NB4 (cell line): ENCODE measurements around the gene ERBB4.

Experiments
- DNase-seq: peaks from one replicate; pipeline ENCODE4 v3.0.0; 2010; ENCODE audit warnings: low read depth
- H3K4me3 ChIP-seq: one replicate; pipeline ENCODE4 v1.5.1; 2011; ENCODE audit warnings: mild to moderate bottlenecking, low read depth, low read length, moderate library complexity
- MYC ChIP-seq: IDR thresholded peaks from 2 replicates; pipeline ENCODE4 v1.6.1; 2011; ENCODE audit warnings: low read depth, low read length
- POLR2A ChIP-seq: IDR thresholded peaks from 2 replicates; pipeline ENCODE4 v1.6.1; 2011; ENCODE audit warnings: mild to moderate bottlenecking; ENCODE audit not compliant: insufficient read length; ENCODE audit errors: extremely low read depth
- TF ChIP-seq, protein P1 (sequence below): IDR thresholded peaks from 2 replicates; pipeline ENCODE4 v1.6.1; 2011; ENCODE audit warnings: low read depth, low read length
- TF ChIP-seq, protein P2 (sequence below): IDR thresholded peaks from one replicate; pipeline ENCODE4 v1.5.1; 2012; ENCODE audit warnings: low read depth, low read length

ERBB4 gene

DNA sequence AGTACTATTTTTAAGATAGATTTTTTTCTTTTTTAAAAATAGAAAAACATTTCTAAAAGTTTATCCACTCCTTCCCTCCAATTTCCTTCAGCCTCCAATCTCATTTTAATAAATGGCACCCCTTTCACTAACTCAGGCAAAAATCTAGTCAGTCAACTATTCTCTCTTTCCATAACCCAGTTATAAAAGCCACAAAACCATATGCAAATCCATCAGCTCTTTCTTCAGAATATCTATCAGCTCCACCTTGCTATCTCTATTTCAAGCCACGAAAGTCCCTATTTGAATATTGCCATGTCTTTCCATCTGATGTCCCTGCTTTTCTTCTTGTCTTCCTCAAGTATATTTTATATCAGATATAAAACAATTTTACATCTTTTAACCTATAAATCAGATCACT, 397.1 kb downstream of the ERBB4 start:
- TF ChIP-seq POLR2A (no peak), MYC (no peak)
- TF ChIP-seq, protein P1, sequence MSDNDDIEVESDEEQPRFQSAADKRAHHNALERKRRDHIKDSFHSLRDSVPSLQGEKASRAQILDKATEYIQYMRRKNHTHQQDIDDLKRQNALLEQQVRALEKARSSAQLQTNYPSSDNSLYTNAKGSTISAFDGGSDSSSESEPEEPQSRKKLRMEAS, result no peak
- TF ChIP-seq, protein P2, sequence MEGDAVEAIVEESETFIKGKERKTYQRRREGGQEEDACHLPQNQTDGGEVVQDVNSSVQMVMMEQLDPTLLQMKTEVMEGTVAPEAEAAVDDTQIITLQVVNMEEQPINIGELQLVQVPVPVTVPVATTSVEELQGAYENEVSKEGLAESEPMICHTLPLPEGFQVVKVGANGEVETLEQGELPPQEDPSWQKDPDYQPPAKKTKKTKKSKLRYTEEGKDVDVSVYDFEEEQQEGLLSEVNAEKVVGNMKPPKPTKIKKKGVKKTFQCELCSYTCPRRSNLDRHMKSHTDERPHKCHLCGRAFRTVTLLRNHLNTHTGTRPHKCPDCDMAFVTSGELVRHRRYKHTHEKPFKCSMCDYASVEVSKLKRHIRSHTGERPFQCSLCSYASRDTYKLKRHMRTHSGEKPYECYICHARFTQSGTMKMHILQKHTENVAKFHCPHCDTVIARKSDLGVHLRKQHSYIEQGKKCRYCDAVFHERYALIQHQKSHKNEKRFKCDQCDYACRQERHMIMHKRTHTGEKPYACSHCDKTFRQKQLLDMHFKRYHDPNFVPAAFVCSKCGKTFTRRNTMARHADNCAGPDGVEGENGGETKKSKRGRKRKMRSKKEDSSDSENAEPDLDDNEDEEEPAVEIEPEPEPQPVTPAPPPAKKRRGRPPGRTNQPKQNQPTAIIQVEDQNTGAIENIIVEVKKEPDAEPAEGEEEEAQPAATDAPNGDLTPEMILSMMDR, result no peak
- H3K4me3 ChIP-seq, result no peak overlapping the region
- DNase-seq, result no peak

DNA sequence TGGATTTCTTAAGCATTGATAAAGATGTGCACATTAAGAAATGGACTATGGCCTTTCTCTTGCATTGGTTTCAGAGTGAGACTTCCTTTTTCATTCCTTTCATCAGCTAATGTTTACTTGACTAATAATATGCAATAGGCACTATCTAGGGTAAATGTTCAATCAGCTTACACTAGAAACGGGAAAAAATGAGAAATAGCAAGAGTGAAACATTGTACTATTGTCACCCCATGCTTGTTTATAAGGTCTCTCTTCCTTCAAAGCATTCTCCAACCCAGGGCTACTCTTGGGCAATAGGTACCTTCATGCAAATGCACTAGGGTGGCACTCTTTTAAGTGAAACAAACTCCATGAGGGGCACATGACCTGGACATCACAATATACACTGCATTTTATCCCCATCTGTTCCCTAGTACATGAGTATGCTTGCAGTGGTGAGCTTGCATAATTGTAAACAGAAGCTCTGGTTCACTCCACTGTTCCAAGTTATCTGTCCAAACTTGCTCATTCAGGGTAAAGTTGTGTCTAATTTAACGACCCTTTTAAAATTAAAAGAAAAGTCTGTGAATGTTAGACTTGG, 402.3 kb downstream of the ERBB4 start:
- no peak for DNase-seq
- TF ChIP-seq, protein P1, result no peak
- no peak for TF ChIP-seq MYC
- no peak for TF ChIP-seq POLR2A
- TF ChIP-seq, protein P2, result no peak
- no peak overlapping the region for H3K4me3 ChIP-seq

- no peak for DNase-seq
- TF ChIP-seq POLR2A (no peak), MYC (no peak)
- TF ChIP-seq, protein P2, result no peak
- TF ChIP-seq, protein P1, result no peak
- no peak overlapping the region for H3K4me3 ChIP-seq
Observed at GRCh38 chr2:212135739-212136138, 402.9 kb downstream of the ERBB4 start.

DNA sequence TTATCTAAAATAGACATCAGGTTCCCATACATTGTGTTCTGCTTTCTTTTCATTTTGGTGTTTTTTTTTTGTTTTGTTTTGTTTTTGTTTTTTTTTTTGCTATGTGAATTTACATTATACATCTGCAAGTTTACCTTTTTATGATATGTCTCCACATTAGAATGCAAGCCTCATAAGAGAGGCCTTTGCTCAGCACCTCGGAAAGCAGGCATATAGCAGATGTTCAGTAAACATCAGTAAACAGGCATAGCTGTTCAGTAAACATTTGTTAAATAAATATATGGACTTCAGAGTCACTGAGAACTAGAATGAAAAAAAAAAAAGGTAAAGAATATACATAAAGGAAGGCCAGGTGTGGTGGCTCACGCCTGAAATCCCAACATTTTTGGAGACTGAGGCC, 405.3 kb downstream of the ERBB4 start:
- DNase-seq, result no peak
- H3K4me3 ChIP-seq, result no peak overlapping the region
- TF ChIP-seq, protein P2, result no peak
- TF ChIP-seq POLR2A (no peak), MYC (no peak)
- TF ChIP-seq, protein P1, result no peak

DNA sequence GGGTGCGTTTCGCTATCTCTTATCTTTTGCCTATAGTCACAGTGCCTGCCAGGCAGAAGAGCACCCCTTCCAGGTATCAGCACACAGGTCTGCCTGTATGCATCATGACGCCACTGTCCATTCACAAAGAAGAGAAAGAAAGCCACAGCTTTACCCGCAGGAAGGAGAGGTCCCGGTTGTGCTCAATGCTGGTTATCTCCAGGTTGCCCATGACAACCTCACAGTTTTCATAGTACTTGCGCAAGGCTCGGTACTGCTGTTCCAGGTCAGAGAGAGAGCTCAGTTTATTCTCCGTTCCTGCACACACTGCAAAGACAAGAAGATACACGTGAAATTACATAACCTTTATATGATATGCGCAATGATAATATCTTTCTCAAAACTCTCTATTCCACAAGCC, 414.0 kb downstream of the ERBB4 start:
- peak; percentile 2 for DNase-seq
- H3K4me3 ChIP-seq, result no peak overlapping the region
- TF ChIP-seq POLR2A, result no peak
- no peak for TF ChIP-seq MYC
- TF ChIP-seq, protein P1, result no peak
- TF ChIP-seq, protein P2, result no peak
